SIG-M5 treated with dmso at 0.1 percent for 504 hours (cell line): ENCODE results near the gene CHP2.
A peak's percentile ranks its signal among the peaks of the same experiment; 100 is the strongest.
"Not testable (repeated sequence)": the region's sequence is repeated elsewhere in the genome, so short reads cannot be mapped to it uniquely, and the experiment has no call there.

ENCODE experiments used
- DNase-seq: peaks from one replicate; lab custom pipeline; 2025; ENCODE audit not compliant: unreplicated experiment; lab: John Stamatoyannopoulos, UW

Gene CHP2

GRCh38 chr16:23754594-23755483 lies at the start of gene CHP2:
Gene CHP2 (plus strand): TSS chr16:23755026. CDS start chr16:23755050, 24 bp downstream.
- DNase-seq, result no peak

GRCh38 chr16:23705517-23705902 lies 49.3 kb upstream of the CHP2 start:
- DNase-seq, result no peak

- no peak for DNase-seq
Observed at GRCh38 chr16:23706439-23706838, 48.4 kb upstream of the CHP2 start.

GRCh38 chr16:23709536-23709935 lies 45.3 kb upstream of the CHP2 start:
- DNase-seq, result no peak

GRCh38 chr16:23710008-23710407 lies 44.8 kb upstream of the CHP2 start:
- DNase-seq, result no peak

GRCh38 chr16:23710504-23710903 lies 44.3 kb upstream of the CHP2 start:
- no peak for DNase-seq

- no peak for DNase-seq
Observed at GRCh38 chr16:23711785-23712184, 43.0 kb upstream of the CHP2 start.

GRCh38 chr16:23712976-23713375 lies 41.9 kb upstream of the CHP2 start, which contains the start of gene ERN2:
Gene ERN2 (minus strand): TSS chr16:23713222. CDS start chr16:23713187, 35 bp downstream.
- DNase-seq, result no peak

GRCh38 chr16:23716484-23716883 lies 38.3 kb upstream of the CHP2 start:
- no peak for DNase-seq

GRCh38 chr16:23722613-23723240 lies 32.1 kb upstream of the CHP2 start:
- DNase-seq, result not testable (repeated sequence)

GRCh38 chr16:23724096-23724784 lies 30.6 kb upstream of the CHP2 start:
- DNase-seq, result no peak

- no peak for DNase-seq
Observed at GRCh38 chr16:23724785-23725131, 30.1 kb upstream of the CHP2 start.

- DNase-seq, result no peak
Observed at GRCh38 chr16:23726710-23727109, 28.1 kb upstream of the CHP2 start.

- no peak for DNase-seq
Observed at GRCh38 chr16:23728112-23728477, 26.7 kb upstream of the CHP2 start.

- peak; percentile 59 for DNase-seq
Observed at GRCh38 chr16:23729503-23730424, 25.1 kb upstream of the CHP2 start.

- no peak for DNase-seq
Observed at GRCh38 chr16:23734176-23734893, 20.5 kb upstream of the CHP2 start.

GRCh38 chr16:23737423-23738028 lies 17.3 kb upstream of the CHP2 start:
- not testable (repeated sequence) for DNase-seq

- no peak for DNase-seq
Observed at GRCh38 chr16:23739516-23739915, 15.3 kb upstream of the CHP2 start.

GRCh38 chr16:23741675-23742303 lies 13.0 kb upstream of the CHP2 start:
- DNase-seq, result no peak
